AG20443 (cell line): ENCODE results near the gene TTLL12.
"Not testable (repeated sequence)": the region's sequence is repeated elsewhere in the genome, so short reads cannot be mapped to it uniquely, and the experiment has no call there.

Source experiments
- DNase-seq: peaks from one replicate; pipeline ENCODE4 v3.0.0; 2012; ENCODE audit warnings: low spot score, mixed read lengths

The TTLL12 gene

DNA sequence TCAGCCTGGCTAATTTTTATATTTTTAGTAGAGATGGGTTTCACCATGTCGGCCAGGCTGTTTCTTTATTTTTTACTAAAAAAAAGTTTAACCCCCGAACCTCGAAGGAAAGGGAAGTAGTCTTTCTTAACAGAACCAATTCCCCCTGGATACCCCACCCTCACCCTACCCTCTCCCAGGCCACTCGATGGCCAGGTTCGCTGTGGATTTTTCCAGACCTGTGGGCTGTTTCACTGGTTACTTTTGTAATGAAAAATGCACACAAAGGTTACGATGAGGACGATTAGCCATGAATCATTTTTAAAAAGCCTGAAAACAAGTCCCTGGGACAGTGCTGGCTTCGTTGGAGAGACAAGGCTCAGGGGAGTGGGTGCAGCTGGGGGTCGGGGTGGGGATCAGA, 33.0 kb downstream of the TTLL12 start:
- no peak for DNase-seq

DNA sequence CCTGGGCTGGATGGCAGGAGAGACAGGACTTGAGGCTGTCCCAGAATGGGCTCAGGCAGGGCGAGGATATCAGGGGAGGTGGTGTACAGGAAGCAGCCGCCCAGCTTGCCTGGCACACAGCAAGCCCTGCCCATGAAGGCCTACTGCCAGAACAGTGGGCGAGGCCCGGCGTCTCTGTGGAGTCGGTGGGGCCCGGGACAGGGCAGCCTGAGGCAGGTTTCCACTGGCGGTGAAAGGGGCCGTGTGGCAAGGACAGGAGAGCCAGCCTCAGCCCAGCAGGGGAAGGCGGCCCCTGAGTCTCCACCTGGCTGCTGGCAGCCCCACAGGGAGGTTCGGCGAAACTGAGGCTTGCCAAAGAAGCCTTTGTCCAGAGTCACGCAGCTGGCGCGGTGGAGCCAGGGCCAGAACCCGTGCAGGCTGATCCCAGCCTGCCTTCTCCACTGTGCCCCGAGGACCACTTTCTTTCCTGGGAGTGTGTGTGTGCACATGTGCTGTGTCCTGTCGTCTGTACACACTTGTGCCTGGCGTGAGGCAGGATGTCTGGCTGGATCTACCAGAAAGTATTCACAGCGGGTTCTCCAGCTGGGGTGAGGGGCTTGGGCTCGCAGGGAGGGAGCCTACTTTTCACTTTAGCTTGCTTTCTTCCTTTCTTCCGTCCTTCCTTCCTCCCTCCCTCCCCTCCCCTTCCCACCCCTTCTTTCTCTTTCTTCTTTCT, 34.4 kb downstream of the TTLL12 start:
- DNase-seq: peak; percentile 75

DNA sequence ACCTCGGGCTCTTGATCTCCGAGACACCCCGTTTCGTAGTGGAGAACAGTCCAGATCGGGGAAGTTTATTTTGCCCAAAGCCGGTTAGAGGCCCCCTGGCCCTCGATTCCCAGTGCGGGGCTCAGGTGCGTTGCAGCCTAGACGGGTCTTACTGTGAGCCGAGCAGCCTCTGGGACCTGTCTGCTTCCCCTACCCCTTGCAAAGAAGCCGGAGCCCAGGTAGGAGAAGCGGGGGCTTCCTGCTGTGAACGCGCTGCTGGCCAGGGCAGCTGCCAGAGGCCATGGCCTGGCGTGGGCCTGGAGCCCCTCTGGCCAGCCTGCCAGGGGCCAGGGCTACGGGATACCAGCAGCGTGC, 35.0 kb downstream of the TTLL12 start:
- no peak for DNase-seq

- DNase-seq: peak; percentile 96
Measured at GRCh38 chr22:43151251-43152002, 35.5 kb downstream of the TTLL12 start, which contains the start of gene TSPO. TSS of gene TSPO (plus strand) at chr22:43151559. CDS start at chr22:43159239, 7,680 bp downstream.

DNA sequence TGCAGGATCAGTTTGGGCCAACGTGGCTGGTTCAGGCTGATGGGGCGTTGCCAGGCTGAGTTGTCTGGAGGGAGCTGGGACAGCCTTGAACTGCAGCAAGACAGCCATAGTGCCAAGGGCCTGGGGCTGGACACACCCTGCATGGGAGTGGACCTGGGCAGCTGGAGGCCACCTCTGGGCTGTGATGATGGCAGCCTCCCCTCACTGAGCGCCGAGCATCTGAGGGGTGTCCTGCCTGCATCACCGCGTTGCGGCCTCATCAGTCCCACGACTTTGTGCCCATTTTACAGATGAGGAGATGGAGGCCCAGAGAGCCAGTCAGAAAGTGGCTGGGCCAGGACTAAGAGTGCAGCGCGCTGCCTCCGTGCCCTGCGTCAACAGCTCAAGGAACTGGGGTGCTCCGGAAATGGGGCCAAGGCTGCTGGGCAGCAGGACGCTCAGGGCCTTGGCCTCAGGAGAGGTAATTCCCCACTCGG, 36.2 kb downstream of the TTLL12 start:
- DNase-seq: no peak

- DNase-seq: no peak
Measured at GRCh38 chr22:43148581-43148980, 38.4 kb downstream of the TTLL12 start.

DNA sequence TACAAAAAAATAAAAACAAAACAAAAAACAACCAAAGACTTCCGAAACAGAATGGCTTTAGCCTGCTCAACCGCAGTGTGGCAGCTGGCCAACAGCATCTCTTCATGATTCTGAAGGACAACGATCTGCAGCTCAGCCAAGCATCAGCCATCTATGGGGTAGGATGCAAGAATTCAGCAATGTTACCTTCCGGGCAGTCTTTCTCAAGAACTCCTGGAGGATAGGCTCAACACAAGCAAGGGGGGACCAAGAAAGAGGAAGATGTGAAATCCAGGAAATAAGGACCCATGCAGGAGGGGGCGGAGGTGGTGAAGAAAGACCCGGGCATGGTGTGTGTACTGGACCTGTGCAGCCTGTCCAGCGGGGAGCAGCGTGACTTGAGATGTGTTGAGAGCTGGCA, 39.1 kb downstream of the TTLL12 start:
- DNase-seq: no peak

GRCh38 chr22:43146332-43146731, 40.6 kb downstream of the TTLL12 start:
- DNase-seq: not testable (repeated sequence)

DNA sequence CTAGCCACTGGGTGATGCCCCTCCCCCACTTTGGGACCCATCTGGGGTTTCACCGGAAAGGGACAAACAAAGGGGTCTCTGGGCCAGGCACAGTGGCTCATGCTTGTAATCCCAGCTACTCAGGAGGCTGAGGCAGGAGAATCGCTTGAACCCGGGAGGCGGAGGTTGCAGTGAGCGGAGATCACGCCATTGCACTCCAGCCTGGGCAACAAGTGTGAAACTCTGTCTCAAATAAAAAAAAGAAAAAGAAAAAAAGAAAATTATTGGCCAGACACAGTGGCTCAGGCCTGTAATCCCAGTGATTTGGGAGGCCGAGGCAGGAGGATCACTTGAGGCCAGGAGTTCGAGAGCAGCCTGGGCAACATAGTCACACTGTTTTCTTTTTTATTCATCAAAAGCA, 41.6 kb downstream of the TTLL12 start:
- DNase-seq: not testable (repeated sequence)

- DNase-seq: no peak
Measured at GRCh38 chr22:43144949-43145348, 42.0 kb downstream of the TTLL12 start.

GRCh38 chr22:43142880-43143562, 43.9 kb downstream of the TTLL12 start, which contains the start of gene MCAT:
TSS of gene MCAT (minus strand) at chr22:43143398. CDS start at chr22:43143348, 50 bp downstream.
- peak; percentile 97 for DNase-seq

DNA sequence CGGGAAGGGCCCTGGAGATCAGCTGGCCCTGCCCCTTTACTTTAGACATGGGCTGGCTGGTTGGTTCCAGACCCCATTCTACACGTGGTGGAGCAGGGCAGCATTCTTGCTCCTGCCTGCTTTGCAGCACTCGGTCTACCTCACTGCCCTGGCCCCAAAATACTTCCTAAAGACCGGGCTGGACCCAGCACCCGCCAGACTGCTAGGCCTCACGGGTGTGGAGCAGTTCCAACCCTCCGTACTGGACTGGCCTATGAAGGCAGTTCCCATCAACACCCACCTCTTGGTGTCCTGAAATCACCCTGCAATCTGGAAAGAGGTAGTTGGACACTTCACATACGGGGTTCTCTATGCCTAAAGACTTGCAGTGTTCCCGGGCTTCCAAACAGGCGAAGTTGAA, 50.1 kb downstream of the TTLL12 start:
- DNase-seq: no peak

- peak; percentile 65 for DNase-seq
Measured at GRCh38 chr22:43136255-43136654, 50.7 kb downstream of the TTLL12 start.

GRCh38 chr22:43135565-43135964, 51.4 kb downstream of the TTLL12 start:
- DNase-seq: no peak

GRCh38 chr22:43134553-43134952, 52.4 kb downstream of the TTLL12 start:
- DNase-seq: no peak

GRCh38 chr22:43133401-43133800, 53.5 kb downstream of the TTLL12 start:
- DNase-seq: no peak

DNA sequence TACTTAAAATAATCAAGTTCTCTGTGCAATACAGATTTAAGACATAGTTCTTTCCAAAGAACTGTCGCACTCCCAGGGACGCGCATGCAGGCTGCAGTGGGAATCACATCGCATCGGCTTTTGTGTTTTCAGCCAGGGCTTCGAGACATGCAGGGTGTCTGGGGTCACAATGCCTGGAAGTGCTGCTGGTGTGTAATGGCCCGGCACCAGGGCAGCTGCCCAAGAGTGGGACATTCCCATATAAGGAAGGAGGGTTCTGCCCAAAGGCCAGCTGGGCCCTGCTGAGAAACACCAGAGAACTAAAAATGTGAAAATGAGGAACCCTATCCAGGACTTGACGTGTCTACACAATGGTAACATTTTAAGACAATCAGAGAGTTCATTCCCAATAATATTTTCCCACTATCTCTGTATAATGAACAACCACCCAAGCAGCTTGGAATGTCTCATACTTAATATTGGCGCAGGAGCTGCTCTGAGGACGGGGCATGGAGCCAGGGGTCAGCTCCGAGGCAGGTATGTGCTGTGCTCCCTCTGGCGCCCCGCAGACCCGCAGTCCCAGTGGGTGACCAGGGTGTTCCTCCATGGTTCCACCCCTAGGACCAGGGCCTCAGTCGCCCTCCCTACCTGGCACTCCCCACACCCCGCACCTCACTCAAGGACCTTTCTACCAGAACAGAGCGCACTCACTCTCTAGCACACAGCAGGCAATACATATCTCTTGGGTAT, 55.0 kb downstream of the TTLL12 start:
- DNase-seq: no peak

GRCh38 chr22:43129426-43130425, 57.2 kb downstream of the TTLL12 start:
- no peak for DNase-seq

GRCh38 chr22:43128928-43129424, 58.0 kb downstream of the TTLL12 start:
- no peak for DNase-seq

DNA sequence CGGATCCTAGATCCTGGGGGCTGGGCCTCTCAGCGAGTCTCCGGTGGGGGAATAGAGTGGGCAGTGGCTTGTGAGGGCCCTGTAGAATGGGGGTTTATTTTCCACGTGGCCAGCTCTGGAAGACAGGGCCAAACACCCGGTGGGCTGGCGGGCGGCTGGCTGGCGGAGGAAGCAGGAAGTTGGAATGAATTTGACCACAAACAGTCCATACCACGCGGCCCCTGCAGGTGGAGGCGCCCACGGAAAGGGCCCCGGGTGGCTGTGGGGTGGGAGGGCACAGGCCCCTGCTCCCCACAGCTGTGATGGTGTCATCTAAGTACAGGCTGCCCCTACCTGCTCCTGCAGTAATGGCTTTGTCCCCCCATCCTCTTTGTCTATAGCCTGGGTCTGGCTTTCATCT, 58.8 kb downstream of the TTLL12 start:
- no peak for DNase-seq
